PFSK-1 (cell line): Measurements from ENCODE around the gene SH3BP1.

Source experiments
- POLR2AphosphoS5 ChIP-seq: IDR thresholded peaks from 2 replicates; pipeline ENCODE4 v1.6.1; 2012; ENCODE audit warnings: low read depth, mild to moderate bottlenecking, control low read depth, low read length, moderate library complexity
- TAF1 ChIP-seq: IDR thresholded peaks from 2 replicates; pipeline ENCODE4 v1.6.1; 2012; ENCODE audit warnings: low read length, control low read depth, borderline replicate concordance; ENCODE audit not compliant: insufficient read depth
- TF ChIP-seq, protein P1 (sequence below), 2 experiments: IDR thresholded peaks; 2 replicates each; pipeline versions ENCODE4 v1.6.1 to v1.8.0; 2011 to 2012; ENCODE audit warnings: low read depth in 2 of 2, low read length in 2 of 2, control low read depth in 1 of 2, inconsistent platforms in 1 of 2, mild to moderate bottlenecking in 1 of 2, moderate library complexity in 1 of 2; ENCODE audit not compliant: insufficient read depth in 1 of 2

DNA sequence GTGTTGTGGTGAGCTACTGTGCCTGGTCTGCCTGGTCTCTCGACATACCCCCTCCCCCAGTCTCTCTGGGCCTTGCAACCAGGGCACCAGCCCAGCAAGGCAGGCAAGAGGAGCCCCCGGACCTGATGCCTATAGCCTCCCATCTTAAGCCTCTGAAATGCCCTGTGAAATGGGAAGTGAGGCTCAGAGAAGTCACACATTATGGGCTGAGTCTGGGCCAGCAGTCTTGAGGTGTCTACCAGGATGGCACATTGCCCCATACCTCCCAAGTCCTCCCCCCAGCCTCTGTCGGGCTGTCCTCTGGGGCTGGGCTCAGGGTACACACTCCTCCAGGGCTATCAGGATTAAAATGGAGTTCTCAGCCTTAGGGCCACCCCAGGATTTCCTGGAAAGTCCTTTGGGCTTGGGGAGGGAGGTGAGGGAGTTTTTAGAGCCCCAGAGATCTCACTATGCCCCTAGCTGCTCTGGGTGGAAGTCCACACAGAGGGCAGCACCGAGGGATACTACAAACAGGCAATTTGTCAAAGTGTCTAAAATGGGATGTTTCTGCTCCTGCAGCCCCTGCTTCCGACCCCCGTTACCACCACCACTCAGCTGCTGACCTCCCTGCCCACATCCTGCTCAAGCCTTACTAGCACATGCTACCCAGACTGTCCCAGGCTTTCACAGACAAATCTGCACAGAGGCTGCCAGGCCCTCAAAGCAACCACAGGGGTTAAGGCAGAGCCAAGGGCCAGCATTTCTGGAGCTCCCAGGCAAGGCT, 3.1 kb upstream of the SH3BP1 start:
- no peak for TF ChIP-seq TAF1
- TF ChIP-seq, protein P1, sequence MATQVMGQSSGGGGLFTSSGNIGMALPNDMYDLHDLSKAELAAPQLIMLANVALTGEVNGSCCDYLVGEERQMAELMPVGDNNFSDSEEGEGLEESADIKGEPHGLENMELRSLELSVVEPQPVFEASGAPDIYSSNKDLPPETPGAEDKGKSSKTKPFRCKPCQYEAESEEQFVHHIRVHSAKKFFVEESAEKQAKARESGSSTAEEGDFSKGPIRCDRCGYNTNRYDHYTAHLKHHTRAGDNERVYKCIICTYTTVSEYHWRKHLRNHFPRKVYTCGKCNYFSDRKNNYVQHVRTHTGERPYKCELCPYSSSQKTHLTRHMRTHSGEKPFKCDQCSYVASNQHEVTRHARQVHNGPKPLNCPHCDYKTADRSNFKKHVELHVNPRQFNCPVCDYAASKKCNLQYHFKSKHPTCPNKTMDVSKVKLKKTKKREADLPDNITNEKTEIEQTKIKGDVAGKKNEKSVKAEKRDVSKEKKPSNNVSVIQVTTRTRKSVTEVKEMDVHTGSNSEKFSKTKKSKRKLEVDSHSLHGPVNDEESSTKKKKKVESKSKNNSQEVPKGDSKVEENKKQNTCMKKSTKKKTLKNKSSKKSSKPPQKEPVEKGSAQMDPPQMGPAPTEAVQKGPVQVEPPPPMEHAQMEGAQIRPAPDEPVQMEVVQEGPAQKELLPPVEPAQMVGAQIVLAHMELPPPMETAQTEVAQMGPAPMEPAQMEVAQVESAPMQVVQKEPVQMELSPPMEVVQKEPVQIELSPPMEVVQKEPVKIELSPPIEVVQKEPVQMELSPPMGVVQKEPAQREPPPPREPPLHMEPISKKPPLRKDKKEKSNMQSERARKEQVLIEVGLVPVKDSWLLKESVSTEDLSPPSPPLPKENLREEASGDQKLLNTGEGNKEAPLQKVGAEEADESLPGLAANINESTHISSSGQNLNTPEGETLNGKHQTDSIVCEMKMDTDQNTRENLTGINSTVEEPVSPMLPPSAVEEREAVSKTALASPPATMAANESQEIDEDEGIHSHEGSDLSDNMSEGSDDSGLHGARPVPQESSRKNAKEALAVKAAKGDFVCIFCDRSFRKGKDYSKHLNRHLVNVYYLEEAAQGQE (IDR thresholded peaks at IDR 0.05; ENCODE audit: insufficient read depth in 1 of 2, low read depth in 2 of 2, low read length in 2 of 2) = no peak
- TF ChIP-seq POLR2AphosphoS5 = no peak; the same call in 1 of the 2 replicates
